ENCODE data around the gene PLGRKT.

The PLGRKT gene

DNA sequence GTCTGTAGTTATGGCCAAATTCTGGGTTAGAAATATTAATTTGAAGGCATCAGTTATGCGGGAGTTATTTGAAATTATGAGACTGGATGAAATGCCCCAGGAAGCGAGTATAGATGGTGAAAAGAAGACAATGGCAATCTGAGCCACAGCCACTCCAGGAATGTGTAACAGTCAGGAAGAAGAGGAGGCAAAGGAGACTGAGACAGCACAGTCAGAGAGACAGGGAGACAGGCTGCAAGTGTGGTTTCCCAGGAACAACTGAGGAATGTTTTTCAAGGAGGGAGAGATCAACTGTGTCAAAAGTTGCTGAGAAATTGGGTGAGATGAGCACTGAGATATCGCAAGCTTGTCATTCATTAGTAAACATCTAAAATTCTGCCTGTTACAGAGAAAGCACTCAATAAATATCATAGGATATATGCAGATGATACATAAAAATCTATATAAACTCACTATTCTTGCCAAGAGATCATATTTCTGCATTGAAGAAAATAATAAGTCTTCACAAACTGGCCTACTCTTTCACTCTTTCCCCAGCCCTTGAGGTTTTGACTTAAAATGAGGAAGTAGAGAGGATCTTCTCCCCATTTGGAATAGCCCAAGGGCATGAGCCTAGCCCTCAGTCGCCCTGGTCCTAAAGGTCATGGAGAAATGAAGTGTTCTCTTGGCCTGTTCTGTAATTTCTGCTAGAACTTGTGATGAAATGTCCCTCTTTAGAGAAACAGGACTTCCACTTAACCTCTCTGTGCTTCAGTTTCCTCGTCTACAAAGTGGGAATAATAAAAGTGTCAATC lies 49.5 kb downstream of the PLGRKT start:
- TF ChIP-seq, protein P1, sequence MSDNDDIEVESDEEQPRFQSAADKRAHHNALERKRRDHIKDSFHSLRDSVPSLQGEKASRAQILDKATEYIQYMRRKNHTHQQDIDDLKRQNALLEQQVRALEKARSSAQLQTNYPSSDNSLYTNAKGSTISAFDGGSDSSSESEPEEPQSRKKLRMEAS (IDR thresholded peaks at IDR 0.05; ENCODE audit: low read depth, low read length): no peak
- TF ChIP-seq POLR2A (IDR thresholded peaks at IDR 0.05; ENCODE audit: extremely low read depth, insufficient read length) (no peak), MYC (IDR thresholded peaks at IDR 0.05; ENCODE audit: low read depth, low read length) (no peak)
- TF ChIP-seq, protein P2, sequence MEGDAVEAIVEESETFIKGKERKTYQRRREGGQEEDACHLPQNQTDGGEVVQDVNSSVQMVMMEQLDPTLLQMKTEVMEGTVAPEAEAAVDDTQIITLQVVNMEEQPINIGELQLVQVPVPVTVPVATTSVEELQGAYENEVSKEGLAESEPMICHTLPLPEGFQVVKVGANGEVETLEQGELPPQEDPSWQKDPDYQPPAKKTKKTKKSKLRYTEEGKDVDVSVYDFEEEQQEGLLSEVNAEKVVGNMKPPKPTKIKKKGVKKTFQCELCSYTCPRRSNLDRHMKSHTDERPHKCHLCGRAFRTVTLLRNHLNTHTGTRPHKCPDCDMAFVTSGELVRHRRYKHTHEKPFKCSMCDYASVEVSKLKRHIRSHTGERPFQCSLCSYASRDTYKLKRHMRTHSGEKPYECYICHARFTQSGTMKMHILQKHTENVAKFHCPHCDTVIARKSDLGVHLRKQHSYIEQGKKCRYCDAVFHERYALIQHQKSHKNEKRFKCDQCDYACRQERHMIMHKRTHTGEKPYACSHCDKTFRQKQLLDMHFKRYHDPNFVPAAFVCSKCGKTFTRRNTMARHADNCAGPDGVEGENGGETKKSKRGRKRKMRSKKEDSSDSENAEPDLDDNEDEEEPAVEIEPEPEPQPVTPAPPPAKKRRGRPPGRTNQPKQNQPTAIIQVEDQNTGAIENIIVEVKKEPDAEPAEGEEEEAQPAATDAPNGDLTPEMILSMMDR (IDR thresholded peaks at IDR 0.05; ENCODE audit: low read depth, low read length): no peak
- no peak overlapping the region for H3K4me3 ChIP-seq (ENCODE audit: low read depth, low read length)
- peak; percentile 90 for DNase-seq (ENCODE audit: low read depth)

DNA sequence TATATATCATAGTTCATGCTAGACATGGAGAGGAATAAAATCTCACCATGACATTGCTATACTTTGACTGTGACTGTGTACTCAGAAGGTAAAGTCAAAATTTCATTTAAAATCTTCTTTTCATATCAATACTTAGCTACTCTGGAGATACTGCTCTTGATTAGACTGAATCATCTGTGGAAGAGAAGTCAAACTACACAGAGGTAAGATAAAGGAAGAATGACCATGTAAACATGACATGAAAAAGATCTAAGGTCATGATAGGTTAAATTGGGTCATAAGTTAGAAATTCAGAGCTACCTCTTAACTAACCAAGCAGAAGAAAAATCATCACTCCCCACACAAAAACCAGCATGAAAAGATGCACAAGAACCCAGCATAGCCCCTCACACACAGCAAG lies 53.3 kb downstream of the PLGRKT start:
- H3K4me3 ChIP-seq (ENCODE audit: low read depth, low read length): no peak overlapping the region
- no peak for DNase-seq (ENCODE audit: low read depth)
- no peak for TF ChIP-seq POLR2A (IDR thresholded peaks at IDR 0.05; ENCODE audit: extremely low read depth, insufficient read length)
- TF ChIP-seq, protein P2 (IDR thresholded peaks at IDR 0.05; ENCODE audit: low read depth, low read length): no peak
- TF ChIP-seq, protein P1 (IDR thresholded peaks at IDR 0.05; ENCODE audit: low read depth, low read length): no peak
- TF ChIP-seq MYC (IDR thresholded peaks at IDR 0.05; ENCODE audit: low read depth, low read length): no peak

DNA sequence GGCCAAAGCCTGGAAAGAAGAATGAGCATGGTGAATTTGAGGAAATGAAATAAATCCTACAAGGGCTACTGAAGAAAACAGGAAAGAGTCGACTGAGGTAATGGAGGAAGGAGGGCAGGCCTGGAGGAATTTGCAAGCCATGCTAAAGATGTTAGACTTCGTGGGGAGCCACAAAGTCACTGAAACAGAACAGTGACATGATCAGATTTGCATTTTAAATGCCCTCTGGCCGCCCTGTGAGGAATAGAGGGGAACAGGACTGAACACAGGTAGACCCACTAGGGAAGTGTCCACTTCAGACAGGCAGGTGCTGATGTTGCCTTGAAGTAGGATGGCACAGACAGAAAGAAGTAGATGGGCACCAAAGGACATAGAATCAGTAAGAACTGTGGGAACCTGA lies 55.2 kb downstream of the PLGRKT start:
- DNase-seq (ENCODE audit: low read depth): no peak
- H3K4me3 ChIP-seq (ENCODE audit: low read depth, low read length): no peak overlapping the region
- TF ChIP-seq, protein P1 (IDR thresholded peaks at IDR 0.05; ENCODE audit: low read depth, low read length): no peak
- TF ChIP-seq, protein P2 (IDR thresholded peaks at IDR 0.05; ENCODE audit: low read depth, low read length): no peak
- TF ChIP-seq MYC (IDR thresholded peaks at IDR 0.05; ENCODE audit: low read depth, low read length): no peak
- TF ChIP-seq POLR2A (IDR thresholded peaks at IDR 0.05; ENCODE audit: extremely low read depth, insufficient read length): no peak

DNA sequence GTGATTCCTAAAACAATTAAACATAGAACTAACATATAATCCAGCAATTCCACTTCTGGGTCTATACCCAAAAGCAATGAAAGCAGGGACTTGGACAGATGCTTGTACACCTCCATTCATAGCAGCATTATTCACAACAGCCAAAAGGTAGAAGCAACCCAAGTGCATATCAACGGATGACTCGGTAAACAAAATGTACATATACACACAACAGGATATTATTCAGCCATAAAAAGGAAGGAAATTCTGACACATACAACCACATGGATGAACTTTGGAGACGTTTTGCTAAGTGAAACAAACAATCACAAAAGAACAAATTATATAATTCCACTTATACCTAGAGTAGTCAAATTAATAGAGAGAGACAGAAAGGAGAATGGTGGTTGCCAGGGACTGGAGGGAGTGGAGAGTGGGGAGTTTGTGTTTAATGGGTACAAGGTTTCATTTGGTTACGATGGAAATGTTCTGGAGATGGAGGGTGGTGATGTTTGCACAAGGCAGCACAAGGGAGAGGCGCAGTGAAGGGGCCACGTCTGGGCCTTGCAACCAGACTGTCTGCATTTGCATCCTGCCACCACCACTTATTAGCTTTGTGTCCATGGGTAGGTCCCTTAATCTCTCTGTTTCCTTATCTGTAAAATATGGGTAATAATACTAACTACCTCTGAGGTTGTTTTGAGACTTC lies 61.8 kb downstream of the PLGRKT start:
- no peak for DNase-seq (ENCODE audit: low read depth)
- H3K4me3 ChIP-seq (ENCODE audit: low read depth, low read length): no peak overlapping the region
- TF ChIP-seq, protein P1 (IDR thresholded peaks at IDR 0.05; ENCODE audit: low read depth, low read length): no peak
- TF ChIP-seq MYC (IDR thresholded peaks at IDR 0.05; ENCODE audit: low read depth, low read length) (no peak), POLR2A (IDR thresholded peaks at IDR 0.05; ENCODE audit: extremely low read depth, insufficient read length) (no peak)
- TF ChIP-seq, protein P2 (IDR thresholded peaks at IDR 0.05; ENCODE audit: low read depth, low read length): no peak

DNA sequence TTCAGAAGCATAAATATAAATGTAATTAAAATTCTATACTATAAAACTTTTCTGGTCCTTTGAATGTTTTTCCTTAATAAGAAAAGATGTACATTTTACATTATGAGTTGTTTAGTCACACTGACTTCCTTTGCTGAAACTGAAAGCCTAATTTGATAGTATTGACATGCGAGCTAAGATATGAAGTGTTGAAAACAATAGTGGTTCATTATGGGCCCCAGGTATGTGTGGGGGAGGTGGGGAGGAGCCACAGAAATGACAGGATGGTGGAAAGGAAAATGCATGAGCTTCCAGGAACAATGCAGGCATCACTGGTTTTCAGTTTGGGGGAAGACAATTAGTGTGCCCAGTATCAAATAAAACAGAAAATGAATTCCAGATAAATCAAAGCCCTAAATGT lies 62.6 kb downstream of the PLGRKT start:
- no peak for DNase-seq (ENCODE audit: low read depth)
- TF ChIP-seq POLR2A (IDR thresholded peaks at IDR 0.05; ENCODE audit: extremely low read depth, insufficient read length) (no peak), MYC (IDR thresholded peaks at IDR 0.05; ENCODE audit: low read depth, low read length) (no peak)
- TF ChIP-seq, protein P1 (IDR thresholded peaks at IDR 0.05; ENCODE audit: low read depth, low read length): no peak
- TF ChIP-seq, protein P2 (IDR thresholded peaks at IDR 0.05; ENCODE audit: low read depth, low read length): no peak
- H3K4me3 ChIP-seq (ENCODE audit: low read depth, low read length): no peak overlapping the region
